GM20431 (cell line): ENCODE data around the gene GULP1.
"Not testable (repeated sequence)": the region's sequence is repeated elsewhere in the genome, so short reads cannot be mapped to it uniquely, and the experiment has no call there.

ENCODE experiments used
- in situ Hi-C: fragments of 300-500 bp; cut with MseI, MboI; formaldehyde crosslinking; loops from one replicate; pipeline ENCODE4 v1.15.0; 2020; ENCODE audit warnings: low sequenced_read_pairs; ENCODE audit not compliant: unreplicated experiment

The GULP1 gene

DNA sequence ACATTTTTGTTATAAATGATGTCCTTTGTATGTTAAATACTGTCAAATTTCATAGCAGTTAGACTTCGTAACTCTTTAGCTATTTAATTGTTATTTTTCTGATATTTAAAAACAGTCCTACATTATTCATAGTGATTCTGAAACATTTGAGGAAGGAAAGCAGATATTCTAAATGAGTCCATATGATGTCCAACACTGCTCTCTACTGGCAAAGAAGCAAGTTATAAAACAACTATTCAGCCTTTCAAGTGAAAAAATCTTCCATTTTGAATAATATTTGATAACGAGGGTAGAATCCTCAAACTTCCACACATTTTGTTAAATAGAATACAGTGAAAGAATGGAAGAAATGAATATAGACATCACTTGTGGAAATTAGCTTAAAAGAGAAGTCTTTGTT lies 220.8 kb downstream of the GULP1 start:
- in situ Hi-C loops: no loop called here

- in situ Hi-C loops: no loop called here
Measured at GRCh38 chr2:188515918-188516317, 224.2 kb downstream of the GULP1 start.

DNA sequence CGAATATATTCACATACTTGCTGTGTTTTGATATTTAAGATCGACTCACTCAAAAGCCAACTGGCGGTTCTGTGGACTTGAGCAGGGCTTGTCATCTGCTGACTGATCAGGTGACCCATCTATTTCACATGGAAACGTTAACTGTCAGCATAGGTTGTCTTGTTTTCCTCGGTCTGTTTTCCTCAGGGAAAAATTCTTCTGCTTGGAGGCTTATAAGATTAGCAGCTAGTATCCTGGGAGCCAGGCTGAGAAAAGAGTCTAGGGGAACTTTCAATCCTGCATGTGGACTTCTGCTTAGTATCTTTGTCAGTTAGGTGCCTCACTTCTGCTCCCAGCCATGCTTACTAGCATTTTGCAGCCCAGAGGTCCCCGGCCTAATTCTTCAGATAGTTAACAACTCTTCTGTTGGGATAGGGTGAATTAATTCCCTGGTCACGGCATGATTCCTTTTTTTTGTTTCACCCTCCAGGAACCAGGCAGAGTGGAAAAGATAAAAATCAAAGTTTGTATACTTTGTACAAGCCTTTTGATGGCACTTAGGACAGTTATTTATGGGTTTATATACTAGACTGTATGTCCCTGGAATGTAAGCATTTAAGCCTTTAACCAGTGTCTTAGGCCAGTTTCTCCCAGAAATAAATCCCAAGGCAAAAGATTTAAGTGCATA lies 226.0 kb downstream of the GULP1 start:
- in situ Hi-C loops: no loop called here

DNA sequence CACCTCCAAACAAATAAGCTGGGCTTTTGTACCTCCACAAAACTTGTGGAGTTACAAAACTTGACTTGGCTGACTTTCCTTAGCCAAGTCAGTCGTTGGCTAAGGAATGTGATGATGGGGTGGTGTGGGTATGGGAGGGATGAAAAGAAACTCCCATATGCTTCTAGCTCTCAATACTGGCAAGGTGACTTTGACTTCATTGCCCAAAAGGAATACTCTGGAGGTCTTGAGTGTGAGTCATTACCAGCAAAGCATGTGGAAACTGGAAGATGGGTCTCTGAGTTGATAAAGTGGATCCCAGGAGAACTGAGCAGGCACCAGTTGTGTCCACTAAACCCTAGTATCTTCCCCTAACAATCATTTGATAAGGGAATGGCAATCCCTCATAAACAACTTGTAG lies 226.7 kb downstream of the GULP1 start:
- in situ Hi-C loops: no loop called here

DNA sequence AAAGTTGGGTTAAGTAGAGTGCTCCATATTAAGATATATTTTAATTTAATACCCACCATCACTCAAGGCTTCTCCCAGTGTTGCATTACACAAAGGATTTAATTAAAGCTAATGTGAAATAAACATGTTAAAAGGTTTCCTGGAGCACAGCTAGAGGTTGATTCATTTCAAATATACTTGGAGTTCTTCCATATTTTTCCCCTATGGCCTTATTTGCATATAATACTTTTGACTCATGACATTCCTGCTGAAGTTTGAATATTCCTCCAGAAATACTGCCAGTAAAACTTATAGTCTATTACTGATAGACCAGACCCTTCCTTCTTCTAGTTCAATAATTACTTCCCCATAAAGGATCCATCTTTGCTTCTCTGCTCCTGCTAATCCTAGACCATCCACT lies 227.5 kb downstream of the GULP1 start:
- in situ Hi-C loops: no loop called here

- in situ Hi-C loops: no loop called here
Measured at GRCh38 chr2:188522517-188522916, 230.8 kb downstream of the GULP1 start.

DNA sequence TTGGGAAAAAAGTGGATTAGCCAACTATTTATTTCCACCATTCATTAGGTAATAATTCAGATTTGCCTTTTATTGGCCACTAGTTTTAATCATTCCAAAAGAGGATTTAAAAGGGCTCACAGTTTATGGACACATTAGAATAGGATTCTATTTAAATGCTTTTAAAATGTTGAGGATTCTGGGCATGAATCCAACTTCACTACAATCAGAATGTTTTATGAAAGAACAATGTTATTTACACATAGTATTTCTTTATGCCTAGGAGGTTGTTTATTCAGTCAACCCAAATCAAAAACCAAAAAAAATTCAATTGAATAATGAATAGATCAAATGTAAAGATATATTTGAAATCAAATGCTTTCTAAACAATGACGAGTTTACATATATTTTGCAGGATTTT lies 232.2 kb downstream of the GULP1 start:
- in situ Hi-C loops: no loop called here

DNA sequence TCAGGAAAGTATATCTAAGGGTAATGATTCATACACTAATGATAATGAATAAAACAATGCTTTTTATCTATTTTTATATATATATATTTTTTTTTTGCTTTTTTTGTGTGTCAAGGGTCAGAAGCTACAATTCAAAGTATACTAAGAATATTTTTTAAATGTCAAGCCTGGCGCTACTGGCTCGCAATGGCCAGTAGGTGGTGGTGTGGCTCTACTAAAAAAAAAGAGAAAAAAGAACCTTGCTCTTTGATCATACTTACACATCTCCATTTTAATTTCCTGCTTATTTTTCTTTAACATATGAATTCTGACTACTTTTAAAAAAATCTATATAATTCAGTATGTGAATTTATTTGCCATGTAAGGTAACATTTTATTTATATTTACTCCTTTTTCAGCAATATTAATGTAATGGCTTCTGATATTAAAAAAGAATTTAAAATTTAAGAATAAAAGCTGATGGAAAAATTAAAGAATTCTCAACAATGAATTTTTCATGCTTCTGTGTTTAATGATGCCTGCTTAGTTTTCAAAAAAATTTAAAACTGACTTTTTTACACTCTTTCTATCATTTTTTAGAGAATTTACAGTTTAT lies 232.9 kb downstream of the GULP1 start:
- in situ Hi-C loops: no loop called here

DNA sequence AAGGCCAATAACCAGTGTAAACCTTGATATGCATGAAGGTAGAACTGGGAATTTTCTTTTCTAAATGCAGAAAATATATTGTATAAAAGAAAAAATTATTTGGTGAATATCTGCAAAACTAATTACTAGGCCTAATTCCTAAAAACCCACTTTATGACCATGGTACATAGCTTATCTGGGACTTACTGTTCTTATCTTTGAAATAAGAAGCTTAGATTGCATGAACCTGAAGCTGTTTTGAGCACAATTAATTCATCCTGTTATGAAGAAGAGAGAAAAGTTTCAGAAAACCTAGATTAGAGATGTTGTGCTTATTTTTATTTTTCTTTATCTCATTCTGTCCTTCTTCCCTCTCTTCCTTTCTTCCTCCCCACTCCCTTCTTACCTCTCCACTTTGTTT lies 235.0 kb downstream of the GULP1 start:
- in situ Hi-C loops: no loop called here

DNA sequence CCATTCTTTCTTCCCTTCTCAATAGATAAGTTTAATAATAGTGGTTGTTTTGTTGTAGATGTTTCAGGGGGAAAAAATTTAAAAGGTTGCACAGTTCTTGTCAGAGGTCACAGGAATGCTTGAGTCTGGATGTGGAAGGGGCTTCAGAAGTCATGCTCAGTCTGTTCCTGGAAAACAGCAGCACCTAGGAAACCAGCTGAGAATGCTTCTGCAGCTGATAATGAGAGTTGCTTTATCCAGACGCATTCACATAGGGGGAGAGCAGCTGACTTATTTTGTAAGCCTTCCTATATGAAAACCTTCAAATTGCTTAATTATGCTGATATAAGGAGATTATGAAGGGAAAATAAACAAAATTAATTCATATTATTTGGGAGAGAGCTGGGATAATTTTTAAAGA lies 235.5 kb downstream of the GULP1 start:
- in situ Hi-C loops: no loop called here

DNA sequence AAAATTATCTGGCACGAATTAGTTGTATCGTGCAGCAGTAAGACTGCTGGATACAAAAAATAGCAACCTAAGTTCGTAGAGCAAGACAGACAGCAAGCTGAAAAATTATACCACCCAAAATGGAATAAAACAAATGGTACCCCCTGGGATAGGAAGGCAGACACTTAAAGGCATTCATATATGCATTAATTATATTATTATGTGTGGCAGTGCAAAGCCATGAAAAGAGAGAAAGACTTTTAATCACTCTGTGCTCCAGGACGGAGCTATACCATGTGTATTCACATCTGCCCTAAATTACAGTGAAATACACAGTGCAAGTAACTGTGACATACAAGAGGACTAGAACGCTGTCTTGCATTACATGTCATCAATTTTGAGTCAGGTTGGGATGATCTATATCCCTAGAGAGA lies 235.9 kb downstream of the GULP1 start:
- in situ Hi-C loops: no loop called here

- in situ Hi-C loops: no loop called here
Measured at GRCh38 chr2:188529710-188530109, 238.0 kb downstream of the GULP1 start.

GRCh38 chr2:188534875-188535274 lies 243.2 kb downstream of the GULP1 start:
- in situ Hi-C loops: no loop called here

DNA sequence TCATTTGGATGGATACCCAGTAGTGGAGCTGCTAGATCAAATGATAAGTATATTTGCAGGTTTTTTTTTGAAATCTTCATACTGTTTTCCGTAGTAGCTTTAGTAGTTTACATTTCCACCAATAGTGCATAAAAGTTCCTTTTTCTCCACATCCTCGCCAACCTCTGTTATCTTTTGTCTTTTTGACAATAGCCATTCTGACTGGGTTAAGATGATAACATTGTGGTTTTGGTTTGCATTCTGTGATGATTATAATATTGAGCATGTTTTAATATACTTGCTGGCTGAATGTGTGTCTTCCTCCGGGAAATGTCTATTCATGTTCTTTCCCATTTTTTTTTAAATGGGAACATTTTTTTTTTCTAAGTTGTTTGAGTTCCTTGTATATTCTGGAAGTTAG lies 260.0 kb downstream of the GULP1 start:
- in situ Hi-C loops: no loop called here

DNA sequence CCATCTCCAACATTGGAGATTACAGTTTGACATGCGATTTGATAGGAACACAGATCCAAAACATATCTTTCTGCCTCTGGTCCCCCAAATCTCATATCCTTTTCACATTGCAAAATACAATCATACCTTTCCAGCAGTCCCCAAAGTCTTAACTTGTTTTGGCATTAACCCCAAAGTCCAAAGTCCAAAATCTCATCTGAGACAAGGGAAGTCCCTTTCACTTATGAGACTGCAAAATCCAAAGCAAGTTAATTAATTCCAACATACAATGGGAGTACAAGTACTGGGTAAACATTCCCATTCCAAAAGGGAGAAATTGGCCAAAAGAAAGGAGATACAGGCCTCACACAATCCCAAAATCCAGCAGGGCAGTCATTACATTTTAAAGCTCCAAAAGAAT lies 265.4 kb downstream of the GULP1 start:
- in situ Hi-C loops: no loop called here

GRCh38 chr2:188559455-188559854 lies 267.8 kb downstream of the GULP1 start:
- in situ Hi-C loops: not testable (repeated sequence)

DNA sequence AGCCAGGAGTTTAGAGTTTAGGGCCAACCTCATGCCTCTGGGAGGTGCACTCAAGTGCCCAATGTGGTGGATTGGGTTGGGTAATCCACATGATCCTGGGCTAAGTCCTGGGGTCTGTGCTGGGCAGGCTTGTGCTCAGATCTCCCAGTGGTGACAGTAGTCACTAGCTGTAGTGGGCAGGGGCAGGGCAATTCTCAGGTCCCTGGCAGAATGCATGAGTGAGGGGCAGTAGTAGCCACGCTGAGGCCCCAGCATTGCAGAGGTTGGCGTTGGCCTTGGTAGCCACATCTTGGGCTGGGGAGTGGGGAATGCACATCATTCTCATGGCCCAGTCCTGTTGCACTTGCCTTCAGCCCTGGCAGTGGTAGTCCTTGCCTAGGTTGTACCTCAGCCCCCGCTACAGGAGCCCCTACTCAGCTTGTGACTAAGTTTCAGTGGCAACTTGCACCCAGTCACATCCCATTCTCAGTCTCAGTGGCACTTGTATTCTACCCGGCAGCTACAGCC lies 269.9 kb downstream of the GULP1 start:
- in situ Hi-C loops: no loop called here

- in situ Hi-C loops: no loop called here
Measured at GRCh38 chr2:188569431-188570165, 277.9 kb downstream of the GULP1 start.

DNA sequence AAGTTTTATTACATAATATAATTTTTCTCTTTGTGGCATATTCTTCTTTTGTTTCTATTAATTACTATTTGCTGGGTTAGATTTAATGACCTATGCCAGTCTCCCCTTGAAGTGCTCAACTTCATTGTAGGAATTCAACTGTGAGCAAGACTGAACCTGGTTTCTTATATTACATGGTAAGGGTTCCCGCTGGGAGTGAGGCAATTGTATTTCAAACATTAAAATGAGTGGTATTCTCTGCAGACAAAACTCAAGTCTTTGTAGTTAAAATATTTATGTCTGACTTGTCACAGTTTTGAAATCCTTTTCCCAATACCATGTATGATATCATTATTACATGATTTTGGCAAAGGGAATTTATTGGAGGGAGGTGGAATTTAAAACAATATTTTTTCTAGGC lies 278.7 kb downstream of the GULP1 start:
- in situ Hi-C loops: no loop called here

DNA sequence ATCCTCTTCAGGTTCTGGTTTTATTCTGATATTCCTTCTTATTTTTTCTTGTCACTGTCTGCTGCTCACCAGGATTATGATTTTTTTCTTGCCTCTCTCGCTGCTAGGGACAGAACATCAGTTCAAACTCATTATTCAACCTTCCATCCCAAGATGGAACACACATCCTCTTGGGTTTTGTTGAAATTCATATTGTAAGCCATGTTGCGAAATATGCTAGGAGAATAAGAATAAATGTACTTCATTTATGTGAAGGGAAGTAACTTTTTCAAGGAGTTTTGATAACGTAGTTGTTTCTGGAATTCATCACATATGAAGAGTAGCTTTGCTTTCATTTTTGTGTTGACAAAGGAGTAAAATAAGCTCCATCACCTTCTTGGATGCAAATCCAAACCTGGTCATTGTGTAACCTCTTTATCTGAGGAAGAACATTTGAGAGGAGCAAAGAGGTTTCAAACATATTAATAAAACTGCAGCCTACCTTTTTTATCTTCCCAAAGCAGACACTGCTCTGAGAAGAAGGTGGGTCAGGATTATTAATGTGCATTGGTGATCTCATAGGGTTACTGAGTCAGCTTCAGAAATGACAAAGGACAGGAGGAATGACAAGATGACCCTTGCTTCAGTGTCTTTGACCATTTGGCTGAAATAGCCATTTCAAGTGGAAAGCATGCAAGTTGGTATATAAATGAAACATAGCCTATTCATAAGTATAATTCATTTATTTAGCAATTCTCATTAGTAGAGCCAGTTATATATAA lies 280.0 kb downstream of the GULP1 start:
- in situ Hi-C loops: no loop called here

DNA sequence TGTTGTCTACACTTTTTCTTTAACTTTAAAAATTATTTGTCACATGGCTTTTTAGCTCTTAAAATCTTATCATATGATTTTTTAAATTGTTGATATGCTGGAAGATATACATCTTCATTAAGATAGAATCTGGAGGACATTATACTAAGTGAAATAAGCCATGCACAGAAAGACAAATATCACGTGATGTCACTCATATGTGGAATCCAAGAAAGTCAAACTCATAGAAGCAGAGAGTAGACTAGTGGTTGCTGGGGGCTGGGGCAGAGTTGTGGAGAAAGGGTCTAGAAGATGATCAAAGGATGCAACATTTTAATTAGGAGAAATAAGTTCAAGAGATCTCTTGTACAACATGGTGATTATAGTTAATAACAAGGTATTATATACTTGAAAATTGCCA lies 280.9 kb downstream of the GULP1 start:
- in situ Hi-C loops: no loop called here
